B cell (primary cell): ENCODE results near the gene LRRK2. TPM values are rescaled to one million over a fixed set of nuclear protein-coding genes. Genes with fewer than 3 reads are reported as not detected.
"Not testable (repeated sequence)": the region's sequence is repeated elsewhere in the genome, so short reads cannot be mapped to it uniquely, and the experiment has no call there.

Experiments used
- ATAC-seq: fragments of 200-7000 bp; cut with Tn5 transposase; one replicate; pipeline ENCODE4 v1.10.0; 2021; ENCODE audit warnings: low read depth, mild to moderate bottlenecking, moderate number of reproducible peaks, moderate library complexity
- CTCF ChIA-PET: fragments of 350-600 bp; sonication (Branson Sonifier 250); formaldehyde crosslinking; loops from one replicate; lab custom pipeline; 2021; ENCODE audit warnings: antibody characterized with exemption, inconsistent platforms; lab: Charles Lee
- POLR2A ChIA-PET: fragments of 350-600 bp; sonication (Branson Sonifier 250); formaldehyde crosslinking; loops from one replicate; lab custom pipeline; 2021; ENCODE audit warnings: antibody characterized with exemption; lab: Charles Lee
- DNase-seq: peaks from one replicate; pipeline ENCODE4 v3.0.0; 2013
- H2AFZ ChIP-seq: 2 replicates; pipeline ENCODE4 v1.6.1; 2012; ENCODE audit warnings: mild to moderate bottlenecking, low read depth, low read length; ENCODE audit not compliant: insufficient read depth, poor library complexity, severe bottlenecking
- H3K27ac ChIP-seq, 2 donors: 1 replicate in 1 of 2; 2 replicates in 1 of 2; pipeline ENCODE4 v1.5.1; 2012 to 2013; ENCODE audit warnings: low read length in 2 of 2, mild to moderate bottlenecking in 2 of 2, moderate library complexity in 1 of 2
- H3K27me3 ChIP-seq, 4 experiments: fragments of 200-600 bp in 1 of 4; sonication (generic) in 1 of 4; replicated peaks in 1 of 4; 1 replicate in 2 of 4; 2 replicates in 2 of 4; pipeline versions ENCODE4 v1.6.1 to v1.7.0; 2013 to 2016; ENCODE audit warnings: low read length in 3 of 4, mild to moderate bottlenecking in 2 of 4, mixed read lengths in 1 of 4, moderate library complexity in 1 of 4; ENCODE audit not compliant: insufficient read depth in 4 of 4, control insufficient read depth in 3 of 4; ENCODE audit errors: control extremely low read depth in 1 of 4
- H3K36me3 ChIP-seq, 2 experiments: replicated peaks in 1 of 2; 1 replicate in 1 of 2; 2 replicates in 1 of 2; pipeline versions ENCODE4 v1.6.1 to v1.7.1; 2013; ENCODE audit warnings: low read length in 1 of 2; ENCODE audit not compliant: insufficient read depth in 2 of 2, control insufficient read depth in 1 of 2; ENCODE audit errors: control extremely low read depth in 1 of 2, extremely low read depth in 1 of 2
- H3K4me1 ChIP-seq, 2 donors: fragments of 200-600 bp in 1 of 2; sonication (generic) in 1 of 2; 1 replicate in 1 of 2; 2 replicates in 1 of 2; pipeline versions ENCODE4 v1.5.1 to v1.6.1; 2013 to 2017; ENCODE audit warnings: low read length in 2 of 2; ENCODE audit not compliant: control insufficient read depth in 2 of 2, insufficient read depth in 2 of 2
- H3K4me2 ChIP-seq: replicated peaks from 2 replicates; pipeline ENCODE3; 2012; ENCODE audit warnings: mild to moderate bottlenecking, low read depth, low read length; ENCODE audit not compliant: poor library complexity, severe bottlenecking
- H3K4me3 ChIP-seq, 5 experiments: fragments of 200-600 bp in 1 of 5; sonication (generic) in 1 of 5; 1 replicate in 3 of 5; 2 replicates in 2 of 5; pipeline versions ENCODE4 v1.5.1 to v1.7.0; 2011 to 2016; ENCODE audit warnings: low read length in 4 of 5, mild to moderate bottlenecking in 4 of 5, low read depth in 2 of 5, control low read depth in 1 of 5, moderate library complexity in 1 of 5; ENCODE audit not compliant: insufficient read depth in 1 of 5; ENCODE audit errors: control extremely low read depth in 1 of 5, extremely low read depth in 1 of 5
- H3K79me2 ChIP-seq: fragments of 200-600 bp; sonication (generic); one replicate; pipeline ENCODE4 v1.6.0; 2016; ENCODE audit warnings: low read length; ENCODE audit not compliant: control insufficient read depth, insufficient read depth
- H3K9ac ChIP-seq: fragments of 200-600 bp; sonication (generic); 2 replicates; pipeline ENCODE4 v1.6.1; 2017; ENCODE audit warnings: mild to moderate bottlenecking, low read length, moderate library complexity
- H3K9me3 ChIP-seq, 3 donors: one replicate each; pipeline versions ENCODE4 v1.6.1 to v1.7.1; 2013; ENCODE audit warnings: low read length in 2 of 3; ENCODE audit not compliant: control insufficient read depth in 2 of 3, insufficient read depth in 1 of 3; ENCODE audit errors: control extremely low read depth in 1 of 3
- H4K20me1 ChIP-seq: 2 replicates; pipeline ENCODE4 v1.6.0; 2012; ENCODE audit warnings: mild to moderate bottlenecking, low read length; ENCODE audit not compliant: insufficient read depth, control insufficient read depth, poor library complexity, severe bottlenecking
- H3K27ac Mint-ChIP-seq: one replicate; pipeline ENCODE4 v1.8.0; 2021; ENCODE audit warnings: mixed read lengths
- H3K27me3 Mint-ChIP-seq: one replicate; pipeline ENCODE4 v1.8.0; 2021; ENCODE audit warnings: mixed read lengths
- H3K4me1 Mint-ChIP-seq: one replicate; pipeline ENCODE4 v1.8.0; 2021; ENCODE audit warnings: mixed read lengths
- H3K4me3 Mint-ChIP-seq: one replicate; pipeline ENCODE4 v1.8.0; 2021; ENCODE audit warnings: mixed read lengths
- H3K9me3 Mint-ChIP-seq: one replicate; pipeline ENCODE4 v1.8.0; 2022; ENCODE audit warnings: mixed read lengths; ENCODE audit not compliant: insufficient read depth
- CTCF ChIP-seq: fragments of 200-600 bp; IDR thresholded peaks from one replicate; pipeline ENCODE4 v1.8.0; 2022; ENCODE audit warnings: antibody characterized with exemption, mild to moderate bottlenecking
- EZH2 ChIP-seq: IDR thresholded peaks from 2 replicates; pipeline ENCODE4 v1.6.1; 2012; ENCODE audit warnings: borderline replicate concordance, low read depth, mild to moderate bottlenecking, moderate library complexity, low read length; ENCODE audit not compliant: insufficient read depth, poor library complexity, severe bottlenecking
- WGBS: methylation state at CpG from one replicate; pipeline ENCODE4 v1.1.5; 2013; ENCODE audit warnings: missing lambda C conversion rate; ENCODE audit not compliant: insufficient coverage; 5-methylcytosine and 5-hydroxymethylcytosine counted together
- intact Hi-C: fragments of 100-400 bp; cut with micrococcal nuclease; formaldehyde crosslinking; loops from one replicate; pipeline ENCODE4 v1.10.0; 2022
- polyA plus RNA-seq: library from polyadenylated mRNA; depleted of rRNA; stranded (reverse); fragments of >200 nt; gene quantifications from 2 replicates; pipeline ENCODE4 v1.2.3, GENCODE V29; 2012
- total RNA-seq, 2 donors: library from RNA; stranded (reverse); fragments of 120-200 nt in 1 of 2; gene quantifications; 1 replicate in 1 of 2; 2 replicates in 1 of 2; pipeline versions ENCODE4 v1.2.3 to v1.2.4, GENCODE V29; 2013 to 2022

Gene LRRK2
- total and polyA plus RNA-seq, 2 donors (not counting 1 experiment from before 2014, with no cell fraction given), result 14.1 to 60.2 TPM

- Histone ChIP-seq H3K27me3 (no peaks in the 10 kb centered on the region), H3K27ac (no peak overlapping the region), H3K9me3 (no peaks in the 10 kb centered on the region), H4K20me1 (no peaks in the 10 kb centered on the region), H3K36me3 (peaks cover 9 to 26% of the 10 kb centered on the region in 2 experiments), H2AFZ (no peak overlapping the region), H3K9ac (no peak overlapping the region), H3K4me3 (no peak overlapping the region), H3K79me2 (peaks cover 32% of the 10 kb centered on the region), H3K4me2 (no peak overlapping the region), H3K4me1 (peaks cover 15 to 33% of the 10 kb centered on the region in 2 donors)
- intact Hi-C loops, result no loop called here
- CTCF ChIA-PET, result no interaction called here
- Mint-ChIP-seq H3K9me3 (no peaks in the 10 kb centered on the region), H3K27me3 (no peaks in the 10 kb centered on the region), H3K4me1 (peaks cover 45% of the 10 kb centered on the region), H3K27ac (no peak overlapping the region), H3K4me3 (no peak overlapping the region)
- TF ChIP-seq EZH2 (no peak), CTCF (no peak)
- ATAC-seq (no peak), DNase-seq (no peak)
- no CpG with 5 or more reads among the region's 1 CpG for WGBS
- POLR2A ChIA-PET, result no interaction called here
Observed at GRCh38 chr12:40241741-40242140, 16.9 kb downstream of the LRRK2 start.

- H2AFZ ChIP-seq, H3K4me2 ChIP-seq, H3K27me3 Mint-ChIP-seq, ATAC-seq, H3K27ac Mint-ChIP-seq, H3K4me3 ChIP-seq, CTCF ChIA-PET, DNase-seq, H3K9ac ChIP-seq, POLR2A ChIA-PET, H3K9me3 ChIP-seq, H4K20me1 ChIP-seq, H3K27ac ChIP-seq, H3K27me3 ChIP-seq, H3K4me3 Mint-ChIP-seq, H3K9me3 Mint-ChIP-seq: not testable (repeated sequence)
- peaks cover 11% of the 10 kb centered on the region for H3K79me2 ChIP-seq
- peaks cover 43% of the 10 kb centered on the region for H3K4me1 Mint-ChIP-seq
- no CpG with 5 or more reads among the region's 5 CpGs for WGBS
- intact Hi-C loops, result loop anchor here (5.0 kb wide), 1 partner anchor 68 kb away; no protein-coding TSS in a partner anchor
- H3K36me3 ChIP-seq, result peaks cover 5 to 12% of the 10 kb centered on the region in 2 experiments
- peaks cover 19 to 40% of the 10 kb centered on the region in 2 donors for H3K4me1 ChIP-seq
Observed at GRCh38 chr12:40244526-40245156, 19.8 kb downstream of the LRRK2 start.
